Liver (tissue), 9 donors: ENCODE measurements around the gene PCED1B. TPM values are rescaled to one million over a fixed set of nuclear protein-coding genes. Genes with fewer than 3 reads are reported as not detected.
"Not testable (repeated sequence)": the region's sequence is repeated elsewhere in the genome, so short reads cannot be mapped to it uniquely, and the experiment has no call there.

ENCODE experiments used
- DNase-seq: peaks from one replicate; pipeline ENCODE4 v3.0.0-alpha.2; 2017; ENCODE audit warnings: low spot score
- H3K27ac ChIP-seq, 2 donors: one replicate each; pipeline ENCODE4 v1.7.0; 2013; ENCODE audit warnings: inconsistent platforms in 2 of 2, low read length in 2 of 2, control low read depth in 1 of 2, low read depth in 1 of 2, mild to moderate bottlenecking in 1 of 2
- H3K27me3 ChIP-seq, 4 donors: one replicate each; pipeline versions ENCODE4 v1.6.1 to v1.7.0; 2013; ENCODE audit warnings: low read length in 3 of 4, inconsistent platforms in 1 of 4, mild to moderate bottlenecking in 1 of 4, moderate library complexity in 1 of 4; ENCODE audit not compliant: control insufficient read depth in 4 of 4, insufficient read depth in 4 of 4
- H3K36me3 ChIP-seq, 4 donors: one replicate each; pipeline versions ENCODE4 v1.6.1 to v1.7.0; 2013; ENCODE audit warnings: low read length in 3 of 4, mild to moderate bottlenecking in 3 of 4, low read depth in 1 of 4, moderate library complexity in 1 of 4; ENCODE audit not compliant: control insufficient read depth in 4 of 4, insufficient read depth in 3 of 4
- H3K4me1 ChIP-seq, 4 donors: one replicate each; pipeline versions ENCODE4 v1.6.1 to v1.7.0; 2013; ENCODE audit warnings: low read length in 3 of 4, mild to moderate bottlenecking in 3 of 4, moderate library complexity in 1 of 4; ENCODE audit not compliant: control insufficient read depth in 4 of 4, insufficient read depth in 4 of 4
- H3K4me3 ChIP-seq, 3 donors: one replicate each; pipeline versions ENCODE4 v1.6.1 to v1.7.0; 2013; ENCODE audit warnings: low read length in 3 of 3, control low read depth in 1 of 3, low read depth in 1 of 3, mild to moderate bottlenecking in 1 of 3
- H3K9ac ChIP-seq, 2 donors: one replicate each; pipeline ENCODE4 v1.7.0; 2013; ENCODE audit warnings: low read length in 2 of 2, mild to moderate bottlenecking in 2 of 2, moderate library complexity in 2 of 2, control low read depth in 1 of 2, low read depth in 1 of 2
- H3K9me3 ChIP-seq, 4 donors: one replicate each; pipeline versions ENCODE4 v1.6.1 to v1.7.0; 2013; ENCODE audit warnings: low read length in 3 of 4; ENCODE audit not compliant: control insufficient read depth in 4 of 4
- EGR1 ChIP-seq, 2 donors: IDR thresholded peaks; 2 replicates each; pipeline ENCODE4 v1.6.1; 2016 to 2018; ENCODE audit warnings: antibody characterized with exemption in 2 of 2, low read depth in 2 of 2
- FOXA1 ChIP-seq: IDR thresholded peaks from 2 replicates; pipeline ENCODE4 v1.6.1; 2016; ENCODE audit warnings: antibody characterized with exemption
- HNF4A ChIP-seq, 2 donors: conservative IDR thresholded peaks; 2 replicates each; pipeline ENCODE4 v1.6.1; 2016; ENCODE audit warnings: antibody characterized with exemption in 2 of 2, mild to moderate bottlenecking in 2 of 2
- HNF4G ChIP-seq: IDR thresholded peaks from 2 replicates; pipeline ENCODE4 v1.6.1; 2016; ENCODE audit warnings: antibody characterized with exemption
- JUND ChIP-seq, 2 donors: IDR thresholded peaks; 2 replicates each; pipeline ENCODE4 v1.6.1; 2016; ENCODE audit warnings: antibody characterized with exemption in 2 of 2
- NR2F2 ChIP-seq: IDR thresholded peaks from 2 replicates; pipeline ENCODE4 v1.6.1; 2016; ENCODE audit warnings: antibody characterized with exemption
- RAD21 ChIP-seq, 2 donors: IDR thresholded peaks; 2 replicates each; pipeline ENCODE4 v1.6.1; 2016; ENCODE audit warnings: antibody characterized with exemption in 2 of 2, mild to moderate bottlenecking in 2 of 2
- RXRA ChIP-seq, 2 donors: IDR thresholded peaks; 2 replicates each; pipeline ENCODE4 v1.6.1; 2017 to 2018; ENCODE audit warnings: antibody characterized with exemption in 2 of 2, mild to moderate bottlenecking in 1 of 2
- SP1 ChIP-seq: IDR thresholded peaks from 2 replicates; pipeline ENCODE4 v1.6.1; 2018; ENCODE audit warnings: antibody characterized with exemption, mild to moderate bottlenecking
- TAF1 ChIP-seq: conservative IDR thresholded peaks from 2 replicates; pipeline ENCODE4 v1.6.1; 2016; ENCODE audit warnings: antibody characterized with exemption, mild to moderate bottlenecking
- YY1 ChIP-seq: IDR thresholded peaks from 2 replicates; pipeline ENCODE4 v1.6.1; 2016; ENCODE audit warnings: antibody characterized with exemption, mild to moderate bottlenecking
- WGBS: extraction: QIAGEN DNeasy Blood & Tissue Kit; methylation state at CpG from one replicate; pipeline ENCODE4 v1.1.7; 2013; 5-methylcytosine and 5-hydroxymethylcytosine counted together
- polyA plus RNA-seq, 2 donors: library from polyadenylated mRNA; stranded (reverse) in 1 of 2; unstranded in 1 of 2; fragments of 200-250 nt in 1 of 2; fragments of >200 nt in 1 of 2; fragmentation: Nextera tagmentation in 1 of 2; extraction: Ambion mirVana in 1 of 2; gene quantifications; one replicate each; pipeline versions ENCODE4 v1.2.1 to v1.2.3, GENCODE V29; 2013 to 2015
- total RNA-seq, 2 donors: library from RNA; depleted of rRNA; stranded (reverse); fragments of >200 nt; gene quantifications; one replicate each; pipeline ENCODE4 v1.2.3, GENCODE V29; 2014
- TF ChIP-seq, protein P1 (sequence below): IDR thresholded peaks from 2 replicates; pipeline ENCODE4 v1.6.1; 2016; ENCODE audit warnings: antibody characterized with exemption
- TF ChIP-seq, protein P2 (sequence below): IDR thresholded peaks from 2 replicates; pipeline ENCODE4 v1.6.1; 2016; ENCODE audit warnings: antibody characterized with exemption, mild to moderate bottlenecking
- TF ChIP-seq, protein P3 (sequence below): IDR thresholded peaks from 2 replicates; pipeline ENCODE4 v1.6.1; 2016; ENCODE audit warnings: antibody characterized with exemption
- TF ChIP-seq, protein P4 (sequence below): IDR thresholded peaks from 2 replicates; pipeline ENCODE4 v1.6.1; 2016; ENCODE audit warnings: antibody characterized with exemption
- donor health status: healthy.
- donor health status: healthy.
- donor health status: healthy.
- donor health status: healthy.
- donor health status: healthy.

The PCED1B gene
- total and polyA plus RNA-seq, 4 donors = 0.51 to 1.8 (median 1.1) TPM

DNA sequence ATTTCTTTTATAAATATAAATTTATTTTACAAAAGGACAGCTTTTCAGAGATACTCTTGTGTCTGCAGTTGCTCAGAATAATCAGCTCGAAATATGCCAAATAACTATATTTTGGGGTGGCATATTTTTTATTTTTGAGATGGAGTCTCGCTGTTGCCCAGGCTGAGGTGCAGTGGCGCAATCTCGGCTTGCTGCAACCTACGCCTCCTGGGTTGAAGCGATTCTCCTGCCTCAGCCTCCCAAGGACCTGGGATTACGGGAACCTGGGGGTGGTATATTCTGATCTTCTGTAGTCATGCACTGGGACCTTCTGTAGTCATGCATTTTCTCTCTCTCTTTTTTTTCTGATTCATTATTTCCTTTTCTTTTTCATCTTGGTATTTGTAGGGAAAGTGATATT lies 135.3 kb downstream of the PCED1B start (continued):
- TF ChIP-seq HNF4A (conservative IDR thresholded peaks at IDR 0.05) = no peak

DNA sequence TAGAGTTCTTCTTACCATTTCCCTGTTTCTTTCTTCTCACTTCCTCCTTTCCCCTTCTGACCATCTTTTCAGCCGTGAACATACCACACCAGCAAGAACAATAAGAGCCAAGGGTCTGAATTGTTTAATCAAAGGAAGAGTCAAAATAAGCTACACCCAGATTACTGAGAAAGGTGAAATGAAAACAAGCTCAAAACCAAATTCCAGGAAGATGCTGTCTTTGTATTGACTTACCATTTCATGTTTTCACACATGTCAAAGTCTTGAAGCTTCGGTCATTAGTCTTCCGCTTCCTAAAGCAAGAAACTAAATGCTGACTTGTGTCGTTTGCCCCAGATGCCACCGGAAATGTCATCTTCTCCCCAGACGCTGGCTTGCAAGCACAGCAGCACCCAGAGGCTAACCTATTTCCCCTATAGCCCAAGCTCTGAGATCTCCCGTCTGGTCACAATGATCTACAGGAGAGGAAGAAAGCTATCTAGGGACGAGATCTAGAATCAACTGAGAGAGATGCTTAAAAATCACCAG lies 136.8 kb downstream of the PCED1B start:
- Histone ChIP-seq H3K4me1 (peaks cover 0 to 6% (median under 1%) of the 10 kb centered on the region in 4 donors), H3K36me3 (no peaks in the 10 kb centered on the region), H3K4me3 (no peak overlapping the region), H3K27ac (peak overlapping the region in 1 of 2 donors; percentile 46), H3K9ac (peak overlapping the region in 1 of 2 donors; percentile 43), H3K27me3 (no peaks in the 10 kb centered on the region), H3K9me3 (no peaks in the 10 kb centered on the region)
- WGBS = 79% methylated on average over 8 of the region's 8 CpGs
- TF ChIP-seq RAD21 (IDR thresholded peaks at IDR 0.05) = no peak
- TF ChIP-seq, protein P1, sequence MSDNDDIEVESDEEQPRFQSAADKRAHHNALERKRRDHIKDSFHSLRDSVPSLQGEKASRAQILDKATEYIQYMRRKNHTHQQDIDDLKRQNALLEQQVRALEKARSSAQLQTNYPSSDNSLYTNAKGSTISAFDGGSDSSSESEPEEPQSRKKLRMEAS = peak; percentile 62
- DNase-seq = no peak

DNA sequence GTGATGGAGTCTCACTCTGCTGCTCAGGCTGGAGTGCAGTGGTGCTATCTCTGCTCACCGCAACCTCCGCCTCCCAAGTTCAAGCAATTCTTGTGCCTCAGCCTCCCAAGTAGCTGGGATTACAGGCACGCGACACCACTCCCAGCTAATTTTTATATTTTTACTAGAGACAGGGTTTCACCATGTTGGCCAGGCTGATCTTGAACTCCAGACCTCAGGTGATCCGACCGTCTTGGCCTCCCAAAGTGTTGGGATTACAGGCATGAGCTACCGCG lies 138.1 kb downstream of the PCED1B start:
- not testable (repeated sequence) for DNase-seq, H3K4me3 ChIP-seq, H3K4me1 ChIP-seq, H3K27me3 ChIP-seq, H3K9ac ChIP-seq, H3K27ac ChIP-seq, H3K36me3 ChIP-seq, H3K9me3 ChIP-seq
- WGBS = 97% methylated on average over 8 of the region's 8 CpGs

DNA sequence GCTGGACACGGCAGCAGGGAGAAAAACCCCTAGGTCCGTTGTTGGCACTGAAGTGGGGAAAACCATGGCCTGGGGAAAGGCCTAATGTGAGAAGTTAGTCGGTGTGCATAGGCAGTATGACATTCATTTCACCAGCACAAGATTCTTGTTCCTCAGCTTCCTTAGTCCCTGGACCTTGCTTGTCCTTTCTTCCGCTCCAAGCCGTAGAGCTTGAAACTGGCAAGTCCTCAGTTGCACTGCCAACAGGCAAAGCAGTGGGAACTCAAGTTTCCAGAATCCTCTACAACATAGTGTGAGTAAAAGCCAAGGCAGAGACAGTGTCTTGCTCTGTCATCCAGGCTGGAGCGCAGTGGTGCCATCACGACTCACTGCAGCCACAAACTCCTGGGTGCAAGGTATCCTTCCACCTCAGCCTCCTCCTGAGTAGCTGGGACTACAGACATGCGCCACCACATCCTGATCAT lies 138.8 kb downstream of the PCED1B start:
- Histone ChIP-seq H3K9ac (no peak overlapping the region), H3K36me3 (no peaks in the 10 kb centered on the region), H3K27me3 (no peaks in the 10 kb centered on the region), H3K4me3 (no peak overlapping the region), H3K27ac (no peak overlapping the region), H3K9me3 (no peaks in the 10 kb centered on the region), H3K4me1 (peaks cover 9 to 13% (median 12%) of the 10 kb centered on the region in 4 donors)
- no peak for DNase-seq
- WGBS = 93% methylated on average over 8 of the region's 8 CpGs
- TF ChIP-seq RXRA (IDR thresholded peaks at IDR 0.05) (no peak), TAF1 (no peak), JUND (IDR thresholded peaks at IDR 0.05) (no peak)
- TF ChIP-seq, protein P2, sequence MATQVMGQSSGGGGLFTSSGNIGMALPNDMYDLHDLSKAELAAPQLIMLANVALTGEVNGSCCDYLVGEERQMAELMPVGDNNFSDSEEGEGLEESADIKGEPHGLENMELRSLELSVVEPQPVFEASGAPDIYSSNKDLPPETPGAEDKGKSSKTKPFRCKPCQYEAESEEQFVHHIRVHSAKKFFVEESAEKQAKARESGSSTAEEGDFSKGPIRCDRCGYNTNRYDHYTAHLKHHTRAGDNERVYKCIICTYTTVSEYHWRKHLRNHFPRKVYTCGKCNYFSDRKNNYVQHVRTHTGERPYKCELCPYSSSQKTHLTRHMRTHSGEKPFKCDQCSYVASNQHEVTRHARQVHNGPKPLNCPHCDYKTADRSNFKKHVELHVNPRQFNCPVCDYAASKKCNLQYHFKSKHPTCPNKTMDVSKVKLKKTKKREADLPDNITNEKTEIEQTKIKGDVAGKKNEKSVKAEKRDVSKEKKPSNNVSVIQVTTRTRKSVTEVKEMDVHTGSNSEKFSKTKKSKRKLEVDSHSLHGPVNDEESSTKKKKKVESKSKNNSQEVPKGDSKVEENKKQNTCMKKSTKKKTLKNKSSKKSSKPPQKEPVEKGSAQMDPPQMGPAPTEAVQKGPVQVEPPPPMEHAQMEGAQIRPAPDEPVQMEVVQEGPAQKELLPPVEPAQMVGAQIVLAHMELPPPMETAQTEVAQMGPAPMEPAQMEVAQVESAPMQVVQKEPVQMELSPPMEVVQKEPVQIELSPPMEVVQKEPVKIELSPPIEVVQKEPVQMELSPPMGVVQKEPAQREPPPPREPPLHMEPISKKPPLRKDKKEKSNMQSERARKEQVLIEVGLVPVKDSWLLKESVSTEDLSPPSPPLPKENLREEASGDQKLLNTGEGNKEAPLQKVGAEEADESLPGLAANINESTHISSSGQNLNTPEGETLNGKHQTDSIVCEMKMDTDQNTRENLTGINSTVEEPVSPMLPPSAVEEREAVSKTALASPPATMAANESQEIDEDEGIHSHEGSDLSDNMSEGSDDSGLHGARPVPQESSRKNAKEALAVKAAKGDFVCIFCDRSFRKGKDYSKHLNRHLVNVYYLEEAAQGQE = no peak

DNA sequence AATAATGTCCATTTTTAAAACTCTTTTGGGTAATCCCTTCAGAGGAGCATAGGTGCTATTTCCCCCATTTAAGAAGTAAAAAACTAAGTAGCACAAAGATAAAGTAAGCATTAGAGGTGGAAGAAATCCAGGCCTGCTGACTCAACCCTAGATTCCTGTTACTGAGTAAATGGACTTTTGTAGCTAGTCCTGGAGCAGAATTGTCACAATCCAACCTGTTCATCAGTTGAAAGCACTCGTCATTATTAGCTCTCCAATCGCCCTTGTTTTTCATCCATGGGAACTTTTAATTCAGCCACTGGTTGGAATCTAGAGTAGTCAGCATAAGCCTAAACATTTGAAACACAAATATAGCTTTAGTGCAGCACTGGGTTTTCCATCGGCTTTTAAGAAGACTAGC lies 139.8 kb downstream of the PCED1B start:
- Histone ChIP-seq H3K4me1 (peaks cover 11 to 24% (median 21%) of the 10 kb centered on the region in 4 donors), H3K9ac (no peak overlapping the region), H3K27me3 (no peaks in the 10 kb centered on the region), H3K27ac (peak overlapping the region in 1 of 2 donors; percentile 40), H3K36me3 (no peaks in the 10 kb centered on the region), H3K9me3 (no peaks in the 10 kb centered on the region), H3K4me3 (no peak overlapping the region)
- DNase-seq = no peak
- WGBS = 75% methylated on average over 3 of the region's 3 CpGs
- TF ChIP-seq RAD21 (IDR thresholded peaks at IDR 0.05) = no peak
- no peak for TF ChIP-seq RXRA (IDR thresholded peaks at IDR 0.05)
- no peak for TF ChIP-seq TAF1
- no peak for TF ChIP-seq EGR1 (IDR thresholded peaks at IDR 0.05; ENCODE audit: low read depth in 2 of 2)
- no peak for TF ChIP-seq NR2F2
- TF ChIP-seq, protein P1 = no peak
- TF ChIP-seq HNF4G = no peak
- no peak for TF ChIP-seq SP1
- no peak for TF ChIP-seq FOXA1
- peak in 1 of 2 donors; percentile 30 for TF ChIP-seq JUND (IDR thresholded peaks at IDR 0.05)
- TF ChIP-seq, protein P3, sequence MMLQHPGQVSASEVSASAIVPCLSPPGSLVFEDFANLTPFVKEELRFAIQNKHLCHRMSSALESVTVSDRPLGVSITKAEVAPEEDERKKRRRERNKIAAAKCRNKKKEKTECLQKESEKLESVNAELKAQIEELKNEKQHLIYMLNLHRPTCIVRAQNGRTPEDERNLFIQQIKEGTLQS = peak; percentile 45
- TF ChIP-seq, protein P4, sequence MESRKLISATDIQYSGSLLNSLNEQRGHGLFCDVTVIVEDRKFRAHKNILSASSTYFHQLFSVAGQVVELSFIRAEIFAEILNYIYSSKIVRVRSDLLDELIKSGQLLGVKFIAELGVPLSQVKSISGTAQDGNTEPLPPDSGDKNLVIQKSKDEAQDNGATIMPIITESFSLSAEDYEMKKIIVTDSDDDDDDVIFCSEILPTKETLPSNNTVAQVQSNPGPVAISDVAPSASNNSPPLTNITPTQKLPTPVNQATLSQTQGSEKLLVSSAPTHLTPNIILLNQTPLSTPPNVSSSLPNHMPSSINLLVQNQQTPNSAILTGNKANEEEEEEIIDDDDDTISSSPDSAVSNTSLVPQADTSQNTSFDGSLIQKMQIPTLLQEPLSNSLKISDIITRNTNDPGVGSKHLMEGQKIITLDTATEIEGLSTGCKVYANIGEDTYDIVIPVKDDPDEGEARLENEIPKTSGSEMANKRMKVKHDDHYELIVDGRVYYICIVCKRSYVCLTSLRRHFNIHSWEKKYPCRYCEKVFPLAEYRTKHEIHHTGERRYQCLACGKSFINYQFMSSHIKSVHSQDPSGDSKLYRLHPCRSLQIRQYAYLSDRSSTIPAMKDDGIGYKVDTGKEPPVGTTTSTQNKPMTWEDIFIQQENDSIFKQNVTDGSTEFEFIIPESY = no peak
- no peak for TF ChIP-seq YY1
